HUDEP-2 (cell line): ENCODE measurements around the gene RCN1.

Experiments used
- DNase-seq, 76 experiments: peaks; one replicate each; lab custom pipeline; 2025; ENCODE audit not compliant: unreplicated experiment in 76 of 76; lab: John Stamatoyannopoulos, UW

Gene RCN1

GRCh38 chr11:32151027-32151426 lies 60.2 kb downstream of the RCN1 start:
- no peak for DNase-seq

- DNase-seq: no peak
These were observed 61.3 kb downstream of the RCN1 start for GRCh38 chr11:32152216-32152615.

- DNase-seq: no peak
These were observed 61.9 kb downstream of the RCN1 start for GRCh38 chr11:32152821-32153220.

- no peak for DNase-seq
These were observed 62.9 kb downstream of the RCN1 start for GRCh38 chr11:32153747-32154146.

- DNase-seq: no peak
These were observed 63.4 kb downstream of the RCN1 start for GRCh38 chr11:32154275-32154674.
